Fibroblast of skin of right biceps (primary cell): ENCODE data around the gene KLHDC1.
"Not testable (repeated sequence)": the region's sequence is repeated elsewhere in the genome, so short reads cannot be mapped to it uniquely, and the experiment has no call there.

ENCODE experiments used
- DNase-seq: peaks from one replicate; pipeline ENCODE4 v3.0.0-alpha.2; 2013

Gene KLHDC1

GRCh38 chr14:49692811-49693734 is at the start of gene KLHDC1:
KLHDC1 (plus strand) TSS chr14:49693120; CDS start chr14:49693195, 75 bp downstream.
- DNase-seq: peak; percentile 81

GRCh38 chr14:49653508-49653907 is 39.4 kb upstream of the KLHDC1 start:
- no peak for DNase-seq

- no peak for DNase-seq
These were observed 38.4 kb upstream of the KLHDC1 start for GRCh38 chr14:49654511-49654910.

GRCh38 chr14:49657500-49657899 is 35.4 kb upstream of the KLHDC1 start:
- DNase-seq: not testable (repeated sequence)

GRCh38 chr14:49659526-49660455 is 33.1 kb upstream of the KLHDC1 start:
- DNase-seq: no peak

- DNase-seq: no peak
These were observed 22.4 kb upstream of the KLHDC1 start for GRCh38 chr14:49670475-49670874.

GRCh38 chr14:49673586-49673985 is 19.3 kb upstream of the KLHDC1 start:
- no peak for DNase-seq

- no peak for DNase-seq
These were observed 15.3 kb upstream of the KLHDC1 start for GRCh38 chr14:49677643-49678042.

GRCh38 chr14:49679271-49679670 is 13.6 kb upstream of the KLHDC1 start:
- DNase-seq: no peak

- no peak for DNase-seq
These were observed 6.5 kb upstream of the KLHDC1 start for GRCh38 chr14:49686425-49686824.

- DNase-seq: peak; percentile 82
These were observed 4.8 kb upstream of the KLHDC1 start, which contains the start of gene POLE2 for GRCh38 chr14:49687942-49688700. POLE2 (minus strand) TSS chr14:49688214; CDS start chr14:49688203, 11 bp downstream.

GRCh38 chr14:49688701-49689030 is 4.3 kb upstream of the KLHDC1 start:
- DNase-seq: no peak

GRCh38 chr14:49691031-49691430 is 1.9 kb upstream of the KLHDC1 start:
- no peak for DNase-seq

- DNase-seq: no peak
These were observed 645 bp upstream of the KLHDC1 start for GRCh38 chr14:49692193-49692757.

- DNase-seq: not testable (repeated sequence)
These were observed 810 bp downstream of the KLHDC1 start for GRCh38 chr14:49693735-49694124.

GRCh38 chr14:49702725-49703124 is 9.8 kb downstream of the KLHDC1 start:
- no peak for DNase-seq

- DNase-seq: no peak
These were observed 11.0 kb downstream of the KLHDC1 start for GRCh38 chr14:49703965-49704364.

- DNase-seq: not testable (repeated sequence)
These were observed 11.6 kb downstream of the KLHDC1 start for GRCh38 chr14:49704471-49704870.

GRCh38 chr14:49710993-49711392 is 18.1 kb downstream of the KLHDC1 start:
- not testable (repeated sequence) for DNase-seq

GRCh38 chr14:49720744-49721143 is 27.8 kb downstream of the KLHDC1 start:
- no peak for DNase-seq

- DNase-seq: not testable (repeated sequence)
These were observed 29.0 kb downstream of the KLHDC1 start for GRCh38 chr14:49721733-49722435.

- DNase-seq: no peak
These were observed 34.3 kb downstream of the KLHDC1 start for GRCh38 chr14:49727171-49727570.
